IMR-90 (cell line): ENCODE results near the gene SIGLEC12. TPM values are rescaled to one million over a fixed set of nuclear protein-coding genes. Genes with fewer than 3 reads are reported as not detected.

Source experiments
- ATAC-seq: fragments of 200-7000 bp; cut with Tn5 transposase; 2 replicates; pipeline ENCODE4 v1.9.1; 2020; ENCODE audit warnings: low read depth, mild to moderate bottlenecking, moderate library complexity
- BruUV-seq: library from RNA; stranded (reverse); fragments of 400-500 nt; replicated peaks from 2 replicates; lab custom pipeline; 2021; lab: Mats Ljungman, UMichigan
- CTCF ChIA-PET: fragments of 300-600 bp; formaldehyde crosslinking; extraction: SDS; loops from one replicate; lab custom pipeline; 2021; ENCODE audit warnings: antibody characterized with exemption; lab: Yijun Ruan, JAX
- POLR2A ChIA-PET: fragments of 300-600 bp; sonication (Branson Sonifier 250); formaldehyde crosslinking; loops from one replicate; lab custom pipeline; 2022; ENCODE audit warnings: antibody characterized with exemption; ENCODE audit not compliant: unreplicated experiment; lab: Charles Lee
- DNase-seq: peaks from one replicate; pipeline ENCODE4 v3.0.0; 2013
- H2AFZ ChIP-seq: replicated peaks from 2 replicates; pipeline ENCODE3; 2013; ENCODE audit warnings: low read length, mild to moderate bottlenecking; ENCODE audit not compliant: poor library complexity
- H2AK5ac ChIP-seq: 2 replicates; pipeline ENCODE4 v1.6.1; 2013; ENCODE audit warnings: low read depth, low read length, inconsistent platforms
- H2AK9ac ChIP-seq: replicated peaks from 2 replicates; pipeline ENCODE3; 2013; ENCODE audit warnings: mild to moderate bottlenecking, low read depth, low read length, moderate library complexity; ENCODE audit not compliant: poor library complexity
- H2BK120ac ChIP-seq: 2 replicates; pipeline ENCODE4 v1.6.1; 2013; ENCODE audit warnings: low read depth, low read length, inconsistent platforms
- H2BK15ac ChIP-seq: 3 replicates; pipeline ENCODE4 v1.6.1; 2013; ENCODE audit warnings: low read depth, low read length, inconsistent platforms
- H2BK20ac ChIP-seq: 2 replicates; pipeline ENCODE4 v1.6.1; 2013; ENCODE audit warnings: low read depth, mild to moderate bottlenecking, inconsistent platforms, low read length, moderate library complexity
- H2BK5ac ChIP-seq: 2 replicates; pipeline ENCODE4 v1.6.1; 2013; ENCODE audit warnings: mild to moderate bottlenecking, low read depth, low read length, inconsistent platforms; ENCODE audit not compliant: poor library complexity, severe bottlenecking
- H3K14ac ChIP-seq: replicated peaks from 2 replicates; pipeline ENCODE4 v1.6.1; 2013; ENCODE audit warnings: low read depth, low read length, inconsistent platforms
- H3K18ac ChIP-seq: 2 replicates; pipeline ENCODE4 v1.6.1; 2013; ENCODE audit warnings: low read depth, low read length, control low read depth
- H3K23ac ChIP-seq: 2 replicates; pipeline ENCODE4 v1.6.1; 2013; ENCODE audit warnings: low read depth, low read length, inconsistent platforms
- H3K27ac ChIP-seq: 2 replicates; pipeline ENCODE4 v1.5.1; 2013; ENCODE audit warnings: mild to moderate bottlenecking, control low read depth, low read length; ENCODE audit not compliant: insufficient read depth
- H3K27me3 ChIP-seq: 2 replicates; pipeline ENCODE4 v1.6.1; 2013; ENCODE audit warnings: low read length; ENCODE audit not compliant: control insufficient read depth, insufficient read depth
- H3K36me3 ChIP-seq: 2 replicates; pipeline ENCODE4 v1.6.1; 2013; ENCODE audit warnings: low read length, mixed read lengths; ENCODE audit not compliant: control insufficient read depth, insufficient read depth
- H3K4ac ChIP-seq: 2 replicates; pipeline ENCODE4 v1.6.1; 2013; ENCODE audit warnings: low read depth, low read length, inconsistent platforms
- H3K4me1 ChIP-seq: 2 replicates; pipeline ENCODE4 v1.6.1; 2013; ENCODE audit warnings: low read length, mixed read lengths; ENCODE audit not compliant: control insufficient read depth, insufficient read depth
- H3K4me2 ChIP-seq: 2 replicates; pipeline ENCODE4 v1.6.1; 2013; ENCODE audit warnings: low read depth, mild to moderate bottlenecking, control low read depth, low read length, moderate library complexity
- H3K4me3 ChIP-seq: 2 replicates; pipeline ENCODE4 v1.5.1; 2013; ENCODE audit warnings: low read depth, mild to moderate bottlenecking, control low read depth, low read length, moderate library complexity; ENCODE audit not compliant: insufficient read depth
- H3K56ac ChIP-seq: 2 replicates; pipeline ENCODE4 v1.6.1; 2013; ENCODE audit warnings: low read length, inconsistent platforms; ENCODE audit not compliant: insufficient read depth; ENCODE audit errors: extremely low read depth
- H3K79me1 ChIP-seq, 2 experiments: 2 replicates each; pipeline ENCODE4 v1.6.1; 2013; ENCODE audit warnings: low read length in 2 of 2, inconsistent platforms in 1 of 2, low read depth in 1 of 2
- H3K9ac ChIP-seq: 2 replicates; pipeline ENCODE4 v1.6.1; 2013; ENCODE audit warnings: low read depth, low read length, control low read depth
- H3K9me1 ChIP-seq: 2 replicates; pipeline ENCODE4 v1.6.1; 2013; ENCODE audit warnings: low read length, inconsistent platforms; ENCODE audit not compliant: insufficient read depth
- H3K9me3 ChIP-seq: 2 replicates; pipeline ENCODE4 v1.6.1; 2013; ENCODE audit warnings: low read length; ENCODE audit not compliant: control insufficient read depth, insufficient read depth
- H4K20me1 ChIP-seq: 2 replicates; pipeline ENCODE4 v1.6.1; 2013; ENCODE audit warnings: low read length, inconsistent platforms; ENCODE audit not compliant: insufficient read depth
- H4K5ac ChIP-seq: 2 replicates; pipeline ENCODE4 v1.6.1; 2013; ENCODE audit warnings: mild to moderate bottlenecking, low read depth, low read length, control low read depth
- H4K8ac ChIP-seq, 2 experiments: 2 replicates each; pipeline ENCODE4 v1.6.1; 2013; ENCODE audit warnings: low read depth in 2 of 2, low read length in 2 of 2, control low read depth in 1 of 2, inconsistent platforms in 1 of 2
- H4K91ac ChIP-seq: 2 replicates; pipeline ENCODE4 v1.6.1; 2013; ENCODE audit warnings: low read depth, low read length, inconsistent platforms; ENCODE audit not compliant: insufficient read depth
- MAFK ChIP-seq: IDR thresholded peaks from 2 replicates; pipeline ENCODE4 v1.6.1; 2012; ENCODE audit warnings: low read depth, low read length, improper control_type of control experiment
- NFE2L2 ChIP-seq: fragments of 150-350 bp; IDR thresholded peaks from 2 replicates; pipeline ENCODE4 v1.6.1; 2016; ENCODE audit warnings: low read depth, mild to moderate bottlenecking, low read length
- RFX5 ChIP-seq: IDR thresholded peaks from 2 replicates; pipeline ENCODE4 v1.8.0; 2012; ENCODE audit warnings: low read depth, mild to moderate bottlenecking, low read length, moderate library complexity
- WGBS, 2 experiments: methylation state at CpG; one replicate each; pipeline versions ENCODE4 v1.1.5 to v1.1.7; 2013; ENCODE audit warnings: missing lambda C conversion rate in 2 of 2; ENCODE audit not compliant: insufficient read length in 1 of 2; ENCODE audit errors: extremely low coverage in 2 of 2; 5-methylcytosine and 5-hydroxymethylcytosine counted together
- dilution Hi-C: fragments of 300-500 bp; cut with HindIII; formaldehyde crosslinking; loops from one replicate; pipeline ENCODE4 v1.14.3; 2018; ENCODE audit warnings: low sequenced_read_pairs; ENCODE audit not compliant: unreplicated experiment
- in situ Hi-C: fragments of 300-500 bp; cut with MboI; formaldehyde crosslinking; loops from 3 replicates; pipeline ENCODE4 v1.14.3; 2019; ENCODE audit warnings: low sequenced_read_pairs, inconsistent platforms, mixed read lengths
- intact Hi-C: fragments of 100-400 bp; cut with micrococcal nuclease; formaldehyde crosslinking; loops from 2 replicates; pipeline ENCODE4 v1.10.0; 2022
- polyA plus RNA-seq, 3 experiments: library from polyadenylated mRNA; depleted of rRNA; stranded (reverse); fragments of >200 nt; gene quantifications; 2 replicates each; pipeline ENCODE4 v1.2.3, GENCODE V29; 2012; ENCODE audit warnings: low replicate concordance in 1 of 3
- total RNA-seq: library from RNA; depleted of rRNA; stranded (reverse); fragments of >200 nt; gene quantifications from 2 replicates; pipeline ENCODE4 v1.2.3, GENCODE V29; 2012

The SIGLEC12 gene
- total and polyA plus RNA-seq, 2 of the 4 experiments (the other 2 are of a cell fraction) = not detected

DNA sequence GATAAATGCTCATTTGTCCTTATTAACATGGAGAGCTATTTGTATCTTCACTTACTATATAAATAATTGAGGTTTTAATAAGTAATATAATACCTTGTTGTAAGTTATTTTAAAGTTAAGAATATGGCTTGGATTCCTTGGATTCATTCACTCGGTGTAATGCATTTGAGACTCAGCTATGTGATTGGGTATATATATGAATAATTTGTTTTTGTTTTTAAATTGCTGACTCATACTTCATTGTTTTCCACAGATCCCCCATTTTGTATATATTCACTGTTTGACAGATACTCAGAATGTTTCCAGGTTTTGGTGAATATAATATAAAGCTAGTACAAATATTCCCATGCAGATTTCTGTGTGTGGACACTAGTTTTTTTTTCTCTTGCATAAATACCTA, 30.1 kb downstream of the SIGLEC12 start:
- Histone ChIP-seq H3K14ac (no peak overlapping the region), H3K18ac (no peak overlapping the region), H2AK9ac (no peak overlapping the region), H4K8ac (no peak overlapping the region), H4K20me1 (no peaks in the 10 kb centered on the region), H3K27me3 (no peaks in the 10 kb centered on the region), H2AK5ac (no peak overlapping the region), H2AFZ (no peak overlapping the region), H3K4me2 (no peak overlapping the region), H4K5ac (no peak overlapping the region), H3K9me3 (no peaks in the 10 kb centered on the region), H2BK5ac (no peak overlapping the region), H3K79me1 (no peaks in the 10 kb centered on the region), H3K9me1 (no peaks in the 10 kb centered on the region), H3K4me3 (no peak overlapping the region), H3K4me1 (no peaks in the 10 kb centered on the region), H4K91ac (no peak overlapping the region), H2BK15ac (no peak overlapping the region), H3K36me3 (no peaks in the 10 kb centered on the region), H3K23ac (no peak overlapping the region), H2BK120ac (no peak overlapping the region), H3K9ac (no peak overlapping the region), H2BK20ac (no peak overlapping the region), H3K4ac (no peak overlapping the region), H3K56ac (no peak overlapping the region), H3K27ac (no peak overlapping the region)
- intact Hi-C loops (no loop called here), dilution Hi-C loops (no loop called here), in situ Hi-C loops (loop anchor here (5.0 kb wide), 1 partner anchor 186 kb away; no protein-coding TSS in a partner anchor)
- TF ChIP-seq RFX5 = no peak
- peak; percentile 59; the same call in 1 of the 2 replicates for TF ChIP-seq NFE2L2
- peak; percentile 63; the same call in 1 of the 2 replicates for TF ChIP-seq MAFK
- DNase-seq (no peak), ATAC-seq (no peak)
- CTCF ChIA-PET = interaction anchor here (0.6 to 3.4 kb wide), 2 partner anchors 133 to 187 kb away, joined by 3 to 27 read pairs; no protein-coding TSS in a partner anchor
- no CpG with 5 or more reads among the region's 1 CpG for WGBS, 2 experiments
- no TSS peak for BruUV-seq
- POLR2A ChIA-PET = no interaction called here
